Transverse colon (tissue), 4 donors: ENCODE data around the gene TDRD7. TPM values are rescaled to one million over a fixed set of nuclear protein-coding genes. Genes with fewer than 3 reads are reported as not detected.
A peak's percentile ranks its signal among the peaks of the same experiment; 100 is the strongest.

ENCODE experiments used
- DNase-seq: peaks from one replicate; pipeline ENCODE4 v3.0.0-alpha.2; 2019
- H3K27ac ChIP-seq, 4 donors: fragments of 200-600 bp; sonication (generic); 2 replicates each; pipeline ENCODE4 v1.5.1; 2016 to 2018; ENCODE audit warnings: inconsistent platforms in 4 of 4
- H3K27me3 ChIP-seq: fragments of 200-600 bp; sonication (generic); 2 replicates; pipeline ENCODE4 v1.5.1; 2017; ENCODE audit warnings: inconsistent platforms
- H3K36me3 ChIP-seq, 4 donors: fragments of 200-600 bp; sonication (generic); 2 replicates each; pipeline ENCODE4 v1.5.1; 2017 to 2019; ENCODE audit warnings: inconsistent platforms in 4 of 4
- H3K4me1 ChIP-seq, 4 donors: fragments of 200-600 bp; sonication (generic); 2 replicates each; pipeline ENCODE4 v1.5.1; 2017 to 2020; ENCODE audit warnings: inconsistent platforms in 4 of 4
- H3K4me3 ChIP-seq, 4 donors: fragments of 200-600 bp; sonication (generic); 1 replicate in 1 of 4; 2 replicates in 3 of 4; pipeline versions ENCODE4 v1.5.1 to v1.6.1; 2017 to 2019; ENCODE audit warnings: inconsistent platforms in 4 of 4
- H3K9me3 ChIP-seq, 2 donors: fragments of 200-600 bp; sonication (generic); 2 replicates each; pipeline ENCODE4 v1.5.1; 2017 to 2019; ENCODE audit warnings: inconsistent platforms in 2 of 2
- EP300 ChIP-seq: sonication (generic); formaldehyde crosslinking; IDR thresholded peaks from one replicate; pipeline ENCODE4 v1.6.1; 2017; ENCODE audit warnings: antibody characterized with exemption, low read depth
- POLR2A ChIP-seq: fragments of 450-650 bp; IDR thresholded peaks from one replicate; pipeline ENCODE4 v1.6.1; 2016; ENCODE audit warnings: antibody characterized with exemption, mild to moderate bottlenecking, moderate library complexity
- POLR2AphosphoS5 ChIP-seq, 3 donors: sonication (generic); formaldehyde crosslinking; IDR thresholded peaks; one replicate each; pipeline ENCODE4 v1.6.1; 2016; ENCODE audit warnings: antibody characterized with exemption in 3 of 3
- WGBS, 2 donors: methylation state at CpG; one replicate each; pipeline ENCODE4 v1.1.5; 2018; ENCODE audit warnings: low coverage in 1 of 2; 5-methylcytosine and 5-hydroxymethylcytosine counted together
- in situ Hi-C, 4 donors: fragments of 200-750 bp; cut with MboI; loops; one replicate each; pipeline versions ENCODE4 v1.15.0 to v1.15.1; 2017; ENCODE audit warnings: low sequenced_read_pairs in 3 of 4, low pct_ligation_motif_present in 1 of 4, low pct_unique_long_range_greater_than_20kb in 1 of 4
- intact Hi-C: fragments of 100-400 bp; cut with DNase I; formaldehyde crosslinking; loops from one replicate; pipeline ENCODE4 v1.15.1; 2023; ENCODE audit warnings: low total_unique reads
- total RNA-seq, 4 donors: library from RNA; depleted of rRNA; stranded (reverse); fragments of >200 nt; gene quantifications; one replicate each; pipeline ENCODE4 v1.1.0, GENCODE V29; 2016
- TF ChIP-seq, protein P1 (sequence below), 5 experiments: fragments of 200-600 bp in 3 of 5; fragments of 450-650 bp in 2 of 5; sonication (generic) in 3 of 5; IDR thresholded peaks; 1 replicate in 2 of 5; 2 replicates in 3 of 5; pipeline ENCODE4 v1.5.1; 2016 to 2017; ENCODE audit warnings: antibody characterized with exemption in 5 of 5, inconsistent platforms in 3 of 5, mild to moderate bottlenecking in 2 of 5, moderate library complexity in 1 of 5

Gene TDRD7
- total RNA-seq, 4 donors from 2014 or later: 15.0 to 47.4 (median 31.4) TPM

DNA sequence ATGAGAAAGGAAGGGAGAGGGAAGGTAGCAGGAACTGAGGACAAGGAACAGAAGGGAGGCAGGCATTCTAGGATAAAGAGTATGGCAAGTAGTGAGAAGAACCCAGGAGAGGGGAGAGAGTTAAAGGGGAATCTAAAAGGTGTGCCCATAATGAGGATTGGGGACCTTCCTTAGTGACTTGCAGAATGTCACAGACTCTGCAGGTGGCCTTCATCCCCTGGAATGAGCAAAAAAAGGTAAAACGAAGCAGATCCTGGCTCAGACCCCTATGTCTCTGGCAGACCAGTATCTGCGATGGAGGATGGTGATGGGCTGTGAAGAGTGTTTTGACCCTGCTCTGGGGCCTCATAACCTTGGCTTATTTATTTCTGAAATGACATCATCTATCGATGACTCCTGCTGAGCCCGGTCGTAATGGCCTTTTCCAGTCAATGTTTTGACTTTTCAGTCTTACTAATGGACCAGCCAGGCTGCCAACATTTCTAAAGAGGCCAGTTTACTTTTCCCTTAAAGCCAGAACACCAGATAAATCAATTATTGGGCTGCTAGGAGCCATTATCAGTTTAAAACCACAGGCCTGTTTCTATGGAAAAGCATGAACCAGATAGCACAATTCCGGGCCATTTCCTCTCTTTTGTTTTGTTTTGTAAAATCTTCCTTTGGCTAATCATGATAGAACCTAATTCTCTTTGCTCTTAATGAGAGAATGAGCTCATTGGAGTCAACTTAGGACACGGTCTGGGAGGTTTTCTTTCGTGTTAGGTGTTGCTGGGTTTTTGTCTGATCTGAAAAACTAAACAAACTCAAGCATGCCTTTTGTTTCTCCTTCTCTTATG is 92.7 kb downstream of the TDRD7 start:
- intact Hi-C loops (no loop called here), in situ Hi-C loops (no loop called here)
- no peak for DNase-seq
- 51 to 64% methylated on average over 6 to 8 of the region's 8 CpGs for WGBS, 2 donors
- no peaks in the 10 kb centered on the region for H3K36me3 ChIP-seq
- H3K9me3 ChIP-seq: no peaks in the 10 kb centered on the region
- H3K4me1 ChIP-seq: peaks cover 7 to 37% (median 16%) of the 10 kb centered on the region in 4 donors
- H3K4me3 ChIP-seq: no peak overlapping the region
- TF ChIP-seq EP300 (no peak), POLR2AphosphoS5 (IDR thresholded peaks at IDR 0.05) (no peak), POLR2A (no peak)
- TF ChIP-seq, protein P1, sequence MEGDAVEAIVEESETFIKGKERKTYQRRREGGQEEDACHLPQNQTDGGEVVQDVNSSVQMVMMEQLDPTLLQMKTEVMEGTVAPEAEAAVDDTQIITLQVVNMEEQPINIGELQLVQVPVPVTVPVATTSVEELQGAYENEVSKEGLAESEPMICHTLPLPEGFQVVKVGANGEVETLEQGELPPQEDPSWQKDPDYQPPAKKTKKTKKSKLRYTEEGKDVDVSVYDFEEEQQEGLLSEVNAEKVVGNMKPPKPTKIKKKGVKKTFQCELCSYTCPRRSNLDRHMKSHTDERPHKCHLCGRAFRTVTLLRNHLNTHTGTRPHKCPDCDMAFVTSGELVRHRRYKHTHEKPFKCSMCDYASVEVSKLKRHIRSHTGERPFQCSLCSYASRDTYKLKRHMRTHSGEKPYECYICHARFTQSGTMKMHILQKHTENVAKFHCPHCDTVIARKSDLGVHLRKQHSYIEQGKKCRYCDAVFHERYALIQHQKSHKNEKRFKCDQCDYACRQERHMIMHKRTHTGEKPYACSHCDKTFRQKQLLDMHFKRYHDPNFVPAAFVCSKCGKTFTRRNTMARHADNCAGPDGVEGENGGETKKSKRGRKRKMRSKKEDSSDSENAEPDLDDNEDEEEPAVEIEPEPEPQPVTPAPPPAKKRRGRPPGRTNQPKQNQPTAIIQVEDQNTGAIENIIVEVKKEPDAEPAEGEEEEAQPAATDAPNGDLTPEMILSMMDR (IDR thresholded peaks at IDR 0.05): no peak
- H3K27me3 ChIP-seq: peaks cover 53% of the 10 kb centered on the region
- peak overlapping the region; percentile 10 to 53 (median 38) for H3K27ac ChIP-seq

DNA sequence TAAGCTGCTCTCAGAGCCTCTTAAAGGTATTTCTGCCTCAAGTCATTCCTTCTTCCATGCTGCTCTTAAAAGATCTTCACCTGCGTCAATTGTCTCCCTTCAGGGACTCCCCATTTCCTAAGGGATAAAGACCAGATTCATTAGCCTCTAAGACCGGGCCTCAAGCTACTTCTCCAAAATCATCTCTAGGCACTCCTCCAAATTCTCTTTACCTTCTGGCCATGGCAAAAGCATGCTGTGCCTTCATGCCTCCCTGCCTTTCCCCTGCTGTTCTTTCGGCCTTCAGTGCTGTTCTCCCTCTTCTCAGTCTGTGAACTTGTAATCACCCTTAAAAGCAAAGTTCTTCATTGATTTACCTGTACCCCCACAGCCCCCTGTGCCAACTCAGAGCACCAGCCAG is 93.9 kb downstream of the TDRD7 start:
- intact Hi-C loops: no loop called here

DNA sequence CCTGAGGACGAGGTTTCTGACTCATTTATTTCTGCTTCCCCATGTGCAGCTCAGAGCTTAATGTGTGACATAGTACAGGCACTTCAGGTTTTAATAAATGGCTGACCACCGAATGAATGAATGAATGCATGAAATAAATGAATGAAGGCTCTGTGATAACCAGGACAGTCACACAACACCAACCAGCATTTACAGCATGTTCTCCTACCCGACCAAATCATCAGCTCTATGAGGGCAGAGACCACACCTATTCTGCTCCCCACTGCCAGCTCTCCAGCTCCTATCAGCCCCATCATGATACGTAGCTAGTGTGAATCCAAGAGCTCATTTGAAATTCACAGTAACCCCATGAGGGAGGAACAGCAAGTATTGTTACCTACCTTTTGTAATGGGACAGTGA is 94.4 kb downstream of the TDRD7 start:
- intact Hi-C loops: no loop called here

More for the DNA sequence above, 93.9 kb downstream of the TDRD7 start:
- 88 to 93% methylated on average over 2 to 3 of the region's 3 CpGs for WGBS, 2 donors
- H3K4me1 ChIP-seq: peaks cover 7 to 37% (median 16%) of the 10 kb centered on the region in 4 donors
- no peaks in the 10 kb centered on the region for H3K36me3 ChIP-seq
- H3K9me3 ChIP-seq: no peaks in the 10 kb centered on the region
- no peak for DNase-seq
- in situ Hi-C loops: no loop called here
- TF ChIP-seq POLR2AphosphoS5 (IDR thresholded peaks at IDR 0.05): no peak
- no peak for TF ChIP-seq EP300
- TF ChIP-seq, protein P1 (IDR thresholded peaks at IDR 0.05): no peak
- no peak for TF ChIP-seq POLR2A
- H3K27me3 ChIP-seq: peaks cover 42% of the 10 kb centered on the region
- H3K4me3 ChIP-seq: no peak overlapping the region
- no peak overlapping the region for H3K27ac ChIP-seq

DNA sequence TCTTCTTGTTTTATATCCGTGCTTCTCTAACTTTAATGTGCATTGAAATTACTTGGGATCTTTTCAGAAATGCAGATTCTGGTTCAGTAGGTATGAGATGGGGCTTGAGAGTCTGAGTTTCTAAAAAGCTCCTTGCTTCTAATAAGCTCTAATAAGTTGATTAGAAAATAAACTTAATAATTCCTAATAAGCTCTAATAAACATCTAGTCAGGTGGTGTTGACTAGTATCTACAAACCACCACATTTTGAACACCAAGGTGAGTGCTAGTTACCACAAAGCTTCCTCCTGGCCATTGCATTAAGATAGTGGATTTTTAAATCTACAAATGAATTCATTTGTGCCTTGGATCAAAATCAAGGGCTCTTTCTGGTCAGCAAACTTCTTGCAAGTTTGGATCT is 94.9 kb downstream of the TDRD7 start:
- WGBS, 2 donors: 88 to 100% methylated on average over 1 of the region's 1 CpG
- in situ Hi-C loops: no loop called here
- H3K4me1 ChIP-seq: peaks cover 7 to 39% (median 15%) of the 10 kb centered on the region in 4 donors
- no peak for DNase-seq
- TF ChIP-seq POLR2A (no peak), EP300 (no peak), POLR2AphosphoS5 (IDR thresholded peaks at IDR 0.05) (no peak)
- TF ChIP-seq, protein P1 (IDR thresholded peaks at IDR 0.05): no peak
- peaks cover 38% of the 10 kb centered on the region for H3K27me3 ChIP-seq
- H3K9me3 ChIP-seq: no peaks in the 10 kb centered on the region
- intact Hi-C loops: no loop called here
- H3K36me3 ChIP-seq: no peaks in the 10 kb centered on the region
- no peak overlapping the region for H3K27ac ChIP-seq
- no peak overlapping the region for H3K4me3 ChIP-seq

More for the DNA sequence above, 94.4 kb downstream of the TDRD7 start:
- H3K9me3 ChIP-seq: no peaks in the 10 kb centered on the region
- no peak overlapping the region for H3K4me3 ChIP-seq
- no peak for TF ChIP-seq POLR2AphosphoS5 (IDR thresholded peaks at IDR 0.05)
- no peak for TF ChIP-seq EP300
- TF ChIP-seq, protein P1 (IDR thresholded peaks at IDR 0.05): no peak
- no peak for TF ChIP-seq POLR2A
- 82 to 89% methylated on average over 3 to 4 of the region's 4 CpGs for WGBS, 2 donors
- peaks cover 41% of the 10 kb centered on the region for H3K27me3 ChIP-seq
- in situ Hi-C loops: no loop called here
- no peaks in the 10 kb centered on the region for H3K36me3 ChIP-seq
- peaks cover 7 to 36% (median 16%) of the 10 kb centered on the region in 4 donors for H3K4me1 ChIP-seq
- H3K27ac ChIP-seq: no peak overlapping the region
- DNase-seq: no peak
